Endometrial microvascular endothelial cells (primary cell): ENCODE measurements around the gene TOB2. TPM values are rescaled to one million over a fixed set of nuclear protein-coding genes. Genes with fewer than 3 reads are reported as not detected.

ENCODE experiments used
- in situ Hi-C: cut with HindIII; loops from 2 replicates; pipeline ENCODE4 v1.10.0; 2017; ENCODE audit warnings: low sequenced_read_pairs, low pct_unique_long_range_greater_than_20kb; ENCODE audit errors: inconsistent ontology term
- total RNA-seq: library from RNA; depleted of rRNA; stranded (reverse); fragments of >200 nt; gene quantifications from one replicate; pipeline ENCODE4 v1.2.3, GENCODE V29; 2015; ENCODE audit errors: inconsistent ontology term

Gene TOB2, protein sequence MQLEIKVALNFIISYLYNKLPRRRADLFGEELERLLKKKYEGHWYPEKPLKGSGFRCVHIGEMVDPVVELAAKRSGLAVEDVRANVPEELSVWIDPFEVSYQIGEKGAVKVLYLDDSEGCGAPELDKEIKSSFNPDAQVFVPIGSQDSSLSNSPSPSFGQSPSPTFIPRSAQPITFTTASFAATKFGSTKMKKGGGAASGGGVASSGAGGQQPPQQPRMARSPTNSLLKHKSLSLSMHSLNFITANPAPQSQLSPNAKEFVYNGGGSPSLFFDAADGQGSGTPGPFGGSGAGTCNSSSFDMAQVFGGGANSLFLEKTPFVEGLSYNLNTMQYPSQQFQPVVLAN
- 32.9 TPM for total RNA-seq

- in situ Hi-C loops = no loop called here
Measured at GRCh38 chr22:41446639-41447434, at the start of gene TOB2. TSS of gene TOB2 (minus strand) at chr22:41446801. CDS start at chr22:41437345, 9,456 bp downstream.

- in situ Hi-C loops = no loop called here
Measured at GRCh38 chr22:41491374-41492100, 44.9 kb upstream of the TOB2 start.

DNA sequence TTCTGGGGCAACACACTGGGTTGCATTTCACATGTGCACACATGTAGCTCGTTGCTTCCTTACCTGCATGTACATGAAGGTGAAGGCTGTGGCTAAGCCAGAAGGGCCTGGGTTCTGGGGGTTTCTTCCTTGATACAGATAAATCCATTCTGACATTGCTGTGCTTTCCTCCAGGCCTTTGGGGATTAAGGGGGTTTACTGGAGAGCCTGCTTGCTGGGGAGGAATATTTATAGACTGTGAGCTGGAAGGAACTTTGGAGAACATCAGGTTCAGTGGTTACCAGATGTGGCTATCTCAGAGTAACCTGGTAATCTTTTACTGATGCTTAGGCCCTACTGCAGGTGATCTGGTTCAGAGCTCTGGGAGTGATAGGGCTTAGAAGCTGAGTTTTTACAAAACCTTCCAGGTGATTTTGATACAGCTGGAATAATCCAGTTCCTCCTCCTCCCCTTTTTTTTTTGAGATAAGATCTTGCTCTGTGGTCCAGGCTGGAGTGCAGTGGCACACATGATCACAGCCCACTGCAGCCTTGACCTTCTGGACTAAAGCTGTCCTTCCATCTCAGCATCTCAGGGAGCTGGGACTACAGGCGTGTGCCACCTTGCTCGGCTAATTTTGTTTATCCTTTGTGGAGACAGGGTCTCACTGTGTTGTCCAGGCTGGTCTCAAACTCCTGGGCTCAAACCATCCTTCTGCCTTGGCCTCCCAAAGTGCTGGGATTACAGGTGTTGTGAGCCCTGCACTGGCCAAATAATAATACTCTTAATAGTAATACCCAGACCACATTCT is 42.2 kb upstream of the TOB2 start:
- in situ Hi-C loops = no loop called here

- in situ Hi-C loops = no loop called here
Measured at GRCh38 chr22:41488076-41488475, 41.5 kb upstream of the TOB2 start.

GRCh38 chr22:41487037-41487935 is 40.7 kb upstream of the TOB2 start:
- in situ Hi-C loops = no loop called here

- in situ Hi-C loops = no loop called here
Measured at GRCh38 chr22:41485033-41485432, 38.4 kb upstream of the TOB2 start.

- in situ Hi-C loops = no loop called here
Measured at GRCh38 chr22:41482319-41482935, 35.8 kb upstream of the TOB2 start.

GRCh38 chr22:41481925-41482318 is 35.3 kb upstream of the TOB2 start:
- in situ Hi-C loops = no loop called here

DNA sequence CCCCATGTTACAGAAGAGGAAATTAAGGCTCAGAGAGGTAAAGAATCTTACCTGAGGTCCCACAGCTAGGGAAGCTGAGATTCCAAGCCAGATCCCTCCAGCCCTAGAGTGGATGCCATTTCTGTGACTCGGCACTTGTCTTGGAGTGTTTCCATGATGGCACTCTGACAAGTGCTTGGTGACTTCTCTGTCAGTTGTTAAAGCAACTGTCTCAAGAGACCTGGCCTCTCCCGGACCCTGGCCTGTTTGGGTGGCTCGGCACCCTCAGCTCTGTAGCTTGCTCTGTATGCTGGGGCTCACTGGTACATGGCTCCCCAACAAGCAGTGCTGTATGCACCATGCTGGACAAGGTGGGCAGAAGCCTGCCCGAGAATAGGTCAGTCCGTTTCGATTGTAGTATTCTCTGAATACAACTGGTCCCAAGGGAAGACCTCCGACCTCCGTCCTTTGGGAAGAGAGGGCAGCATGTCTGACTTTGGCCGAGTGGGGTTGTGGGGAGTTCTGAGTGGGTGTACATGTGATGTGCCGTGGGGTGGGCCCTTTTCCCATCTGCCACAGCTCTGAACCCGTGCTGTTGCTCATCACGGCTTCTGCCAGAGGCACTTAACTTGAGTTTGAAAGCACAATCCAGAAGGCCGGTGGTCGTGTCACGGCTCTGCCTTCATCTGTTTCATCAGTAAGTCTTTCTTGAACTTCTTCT is 34.7 kb upstream of the TOB2 start:
- in situ Hi-C loops = no loop called here

GRCh38 chr22:41480397-41480735 is 33.8 kb upstream of the TOB2 start:
- in situ Hi-C loops = no loop called here

- in situ Hi-C loops = no loop called here
Measured at GRCh38 chr22:41479671-41480396, 33.2 kb upstream of the TOB2 start.

DNA sequence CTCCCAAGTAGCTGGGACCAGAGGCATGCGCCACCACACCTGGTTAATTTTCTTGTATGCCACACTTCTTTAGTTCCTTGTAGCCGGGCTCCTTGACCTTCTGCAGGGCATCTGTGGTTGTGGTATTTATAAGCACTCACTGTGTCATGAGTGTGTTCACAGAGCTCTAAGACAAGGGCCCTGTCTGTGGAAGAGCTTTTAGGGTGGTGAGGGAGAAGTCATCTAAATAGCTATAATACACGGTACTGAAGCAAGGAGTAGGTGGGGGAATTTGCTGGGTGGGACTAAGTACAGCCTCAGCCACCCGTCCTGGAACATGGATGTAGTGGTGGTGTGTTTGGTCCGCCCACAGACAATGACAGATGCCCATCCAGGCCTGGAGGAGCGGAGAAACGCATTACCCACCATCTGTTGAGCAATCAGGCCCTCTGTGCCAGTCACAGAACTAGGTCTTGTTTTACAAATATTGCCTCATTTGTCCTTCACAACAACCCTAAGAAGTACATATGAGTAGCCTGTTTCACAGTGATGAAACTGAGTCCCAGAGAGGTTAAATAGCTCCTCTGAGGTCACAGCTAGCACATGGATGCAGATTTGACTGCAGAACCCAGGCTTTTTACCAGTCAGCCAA is 32.4 kb upstream of the TOB2 start:
- in situ Hi-C loops = no loop called here

DNA sequence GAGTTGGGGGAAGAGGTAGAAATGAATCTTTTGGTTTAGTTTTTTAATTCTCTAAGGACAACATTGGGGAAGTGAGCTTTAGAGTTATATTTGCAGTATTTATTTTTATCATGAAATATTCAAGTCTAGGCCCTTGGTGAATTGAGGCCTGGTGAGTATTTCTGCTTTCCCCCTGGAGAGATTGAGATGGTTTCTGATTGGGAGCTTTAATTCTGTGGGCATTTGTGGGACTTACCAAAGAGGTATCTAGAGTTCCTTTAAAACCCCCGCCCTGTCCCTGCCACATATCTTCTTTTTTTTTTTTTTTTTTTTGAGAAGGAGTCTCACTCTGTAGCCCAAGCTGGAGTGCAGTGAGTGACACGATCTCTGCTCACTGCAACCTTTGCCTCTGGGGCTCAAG is 31.9 kb upstream of the TOB2 start:
- in situ Hi-C loops = no loop called here

GRCh38 chr22:41474872-41475451 is 28.4 kb upstream of the TOB2 start:
- in situ Hi-C loops = no loop called here

DNA sequence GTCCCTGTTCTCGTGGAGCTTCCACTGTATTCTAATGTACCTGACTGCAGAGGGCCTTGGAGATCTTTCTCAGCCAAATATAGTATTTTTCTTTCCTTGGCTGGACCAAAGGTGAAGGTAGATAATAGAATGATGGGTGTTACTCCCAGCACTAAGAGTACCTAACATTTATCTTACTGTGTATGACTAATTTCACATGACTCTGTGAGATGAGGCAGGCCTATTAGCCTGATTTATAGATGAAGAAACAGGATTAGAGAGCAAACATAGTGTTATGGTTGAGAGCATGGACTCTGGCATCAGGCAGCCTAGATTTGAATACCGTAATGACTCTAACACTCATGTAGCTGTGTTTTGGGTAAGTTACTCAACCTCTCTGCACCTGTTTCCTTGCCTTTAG is 25.0 kb upstream of the TOB2 start:
- in situ Hi-C loops = no loop called here

DNA sequence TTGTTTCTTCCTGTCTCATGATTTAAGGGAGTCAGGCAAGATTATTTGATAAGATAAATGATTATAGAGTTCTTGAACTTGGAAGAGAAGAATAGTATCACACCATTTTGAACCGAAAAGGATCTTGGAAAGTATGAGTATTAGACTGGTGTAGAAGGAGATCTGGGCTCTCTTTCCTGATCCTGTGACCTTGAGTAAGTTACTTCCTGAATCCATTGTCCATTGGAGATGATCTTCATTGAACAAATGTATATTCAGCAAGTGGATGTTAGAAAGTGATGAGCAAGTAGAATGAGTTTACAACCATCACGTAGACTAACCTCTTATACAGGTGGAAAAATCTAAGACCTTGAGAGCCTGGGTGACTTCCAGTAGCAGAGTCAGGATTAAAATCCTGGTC is 24.3 kb upstream of the TOB2 start:
- in situ Hi-C loops = no loop called here
